NAMALWA (cell line): ENCODE measurements around the gene TRAIP.
"Not testable (repeated sequence)": the region's sequence is repeated elsewhere in the genome, so short reads cannot be mapped to it uniquely, and the experiment has no call there.

ENCODE experiments used
- DNase-seq: peaks from one replicate; pipeline ENCODE4 v3.0.0-alpha.2; 2015; ENCODE audit warnings: low spot score

TRAIP gene, protein sequence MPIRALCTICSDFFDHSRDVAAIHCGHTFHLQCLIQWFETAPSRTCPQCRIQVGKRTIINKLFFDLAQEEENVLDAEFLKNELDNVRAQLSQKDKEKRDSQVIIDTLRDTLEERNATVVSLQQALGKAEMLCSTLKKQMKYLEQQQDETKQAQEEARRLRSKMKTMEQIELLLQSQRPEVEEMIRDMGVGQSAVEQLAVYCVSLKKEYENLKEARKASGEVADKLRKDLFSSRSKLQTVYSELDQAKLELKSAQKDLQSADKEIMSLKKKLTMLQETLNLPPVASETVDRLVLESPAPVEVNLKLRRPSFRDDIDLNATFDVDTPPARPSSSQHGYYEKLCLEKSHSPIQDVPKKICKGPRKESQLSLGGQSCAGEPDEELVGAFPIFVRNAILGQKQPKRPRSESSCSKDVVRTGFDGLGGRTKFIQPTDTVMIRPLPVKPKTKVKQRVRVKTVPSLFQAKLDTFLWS

DNA sequence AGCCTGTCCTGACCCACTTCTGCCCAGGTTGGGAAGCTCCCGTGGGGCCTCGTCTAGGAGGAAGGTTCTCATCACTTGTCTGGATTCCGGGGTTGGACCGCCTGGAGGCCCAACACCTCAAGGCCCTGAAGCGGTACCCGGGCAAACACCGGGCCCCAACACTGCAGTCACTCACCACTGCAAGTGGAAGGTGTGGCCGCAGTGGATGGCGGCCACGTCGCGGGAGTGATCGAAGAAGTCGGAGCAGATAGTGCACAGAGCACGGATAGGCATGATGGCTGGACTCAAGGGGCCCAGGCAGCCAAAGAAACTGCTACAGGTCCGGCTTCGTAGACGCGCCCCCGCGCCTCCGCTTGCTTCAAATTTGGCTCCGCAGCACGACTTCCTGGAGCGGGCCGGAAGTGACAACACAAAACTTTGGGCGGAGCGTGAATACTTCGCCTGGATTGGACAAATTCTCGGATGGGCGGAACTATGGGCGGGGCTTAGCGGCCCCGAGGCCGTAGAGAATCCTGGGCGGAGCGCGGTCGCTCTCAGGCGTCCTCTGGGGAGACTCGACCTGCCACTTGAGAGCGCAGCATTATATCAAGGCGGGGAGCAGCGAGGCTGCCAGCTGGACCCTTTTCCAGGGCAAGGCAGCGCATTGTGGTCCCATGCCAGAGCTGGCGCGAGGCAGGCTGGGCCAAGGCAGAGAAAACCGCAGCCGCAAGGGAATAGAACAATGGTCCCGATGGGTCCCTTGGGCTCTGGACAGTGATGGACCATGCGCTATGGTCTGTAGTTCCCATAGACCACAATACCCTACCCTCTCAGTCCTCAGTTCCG, at the start of gene TRAIP:
TRAIP (minus strand) TSS at position 384 of the 825 bp plus-strand sequence; CDS start at position 273, 111 bp downstream.
- peak; percentile 92 for DNase-seq

- not testable (repeated sequence) for DNase-seq
These were observed 48.1 kb upstream of the TRAIP start for GRCh38 chr3:49904448-49904847.

- DNase-seq = peak; percentile 57
These were observed 47.4 kb upstream of the TRAIP start, which contains the start of gene MST1R for GRCh38 chr3:49903451-49904424. TSS of gene MST1R (minus strand) at chr3:49903873. CDS start at chr3:49903609, 264 bp downstream.

DNA sequence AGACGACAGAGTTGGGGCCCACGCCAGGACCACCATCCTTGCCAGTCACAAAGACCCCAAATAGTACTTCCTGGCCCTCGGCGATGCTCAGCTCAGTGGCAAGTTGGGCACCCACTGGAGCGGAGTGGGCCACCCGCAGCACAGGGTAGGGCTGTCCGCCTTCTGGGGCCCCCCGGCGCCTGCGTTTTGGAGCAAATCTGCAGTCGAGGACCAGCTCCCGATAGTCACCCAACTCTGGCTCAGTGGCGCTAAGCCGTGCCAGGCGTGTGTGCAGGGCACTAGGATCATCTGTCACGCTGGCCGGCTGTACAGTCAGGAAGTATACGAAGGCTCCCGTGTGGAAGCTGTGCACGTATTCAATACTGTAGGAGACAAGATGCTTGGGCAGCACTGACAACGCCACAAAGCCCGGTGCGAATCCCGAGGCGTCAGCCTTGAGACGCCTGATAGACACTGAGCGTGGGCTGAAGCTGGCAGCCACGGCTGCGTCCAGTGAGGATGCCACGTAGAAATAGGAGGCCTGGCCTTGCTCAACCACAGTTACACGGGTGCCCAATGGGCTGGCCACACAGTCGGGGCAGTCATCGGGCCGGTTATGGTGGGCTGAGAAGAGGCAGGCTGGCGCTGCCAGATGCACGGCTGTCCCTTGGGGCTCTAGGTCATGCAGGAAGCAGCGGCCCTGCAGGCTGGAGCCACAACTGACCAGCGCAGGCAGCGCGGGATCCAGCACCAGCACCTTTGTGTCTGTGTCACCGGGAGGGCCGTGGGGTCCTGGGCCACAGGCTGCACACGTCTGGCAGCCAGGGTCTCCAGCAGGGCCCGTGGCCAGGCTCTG, 46.4 kb upstream of the TRAIP start:
- no peak for DNase-seq

DNA sequence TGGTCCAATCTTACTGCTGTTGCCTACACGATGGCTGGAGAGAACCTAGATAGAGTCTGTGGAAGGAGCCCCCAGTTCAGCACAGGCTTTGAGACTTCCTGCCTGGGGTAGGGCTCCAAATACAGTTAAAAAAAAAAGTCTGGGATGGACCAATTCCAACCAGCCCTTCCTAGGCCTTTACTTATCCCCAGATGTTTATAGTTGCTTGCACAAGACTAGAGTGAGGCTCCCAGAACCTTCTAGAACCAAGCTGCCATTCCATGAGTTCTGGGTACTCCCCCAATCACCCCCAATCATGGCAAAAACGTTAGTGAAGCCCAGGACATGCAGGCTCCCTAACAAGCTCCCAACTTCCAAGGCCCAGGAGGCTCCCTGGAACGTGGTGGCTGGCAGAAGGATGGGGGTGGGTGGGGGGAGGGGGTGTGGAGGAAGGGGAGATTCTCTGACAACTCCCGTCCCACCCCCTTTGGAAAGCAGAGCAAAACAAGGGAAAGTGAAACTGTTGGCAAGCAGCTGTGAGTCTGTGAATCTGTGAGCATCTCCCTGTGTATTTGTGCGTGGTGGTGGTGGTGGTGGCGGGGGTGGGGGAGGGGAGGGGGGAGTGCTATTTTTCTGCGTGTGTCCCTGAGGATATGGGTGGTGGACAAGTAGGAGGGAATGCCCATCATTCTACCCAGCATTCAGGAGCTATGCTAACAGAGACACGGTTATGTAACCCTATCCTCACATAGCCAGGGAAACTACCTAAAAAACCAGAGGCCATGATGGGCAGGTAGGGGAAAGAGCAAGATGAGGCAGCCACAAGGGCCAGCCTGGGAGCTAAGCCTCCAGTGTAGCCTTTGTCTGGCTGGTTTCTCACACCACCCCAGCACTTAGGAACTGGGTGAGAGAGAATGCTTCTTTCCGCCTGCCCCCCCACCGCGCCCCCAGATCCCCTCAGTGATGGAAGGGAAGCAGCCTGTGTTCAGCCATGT, 45.3 kb upstream of the TRAIP start:
- no peak for DNase-seq

DNA sequence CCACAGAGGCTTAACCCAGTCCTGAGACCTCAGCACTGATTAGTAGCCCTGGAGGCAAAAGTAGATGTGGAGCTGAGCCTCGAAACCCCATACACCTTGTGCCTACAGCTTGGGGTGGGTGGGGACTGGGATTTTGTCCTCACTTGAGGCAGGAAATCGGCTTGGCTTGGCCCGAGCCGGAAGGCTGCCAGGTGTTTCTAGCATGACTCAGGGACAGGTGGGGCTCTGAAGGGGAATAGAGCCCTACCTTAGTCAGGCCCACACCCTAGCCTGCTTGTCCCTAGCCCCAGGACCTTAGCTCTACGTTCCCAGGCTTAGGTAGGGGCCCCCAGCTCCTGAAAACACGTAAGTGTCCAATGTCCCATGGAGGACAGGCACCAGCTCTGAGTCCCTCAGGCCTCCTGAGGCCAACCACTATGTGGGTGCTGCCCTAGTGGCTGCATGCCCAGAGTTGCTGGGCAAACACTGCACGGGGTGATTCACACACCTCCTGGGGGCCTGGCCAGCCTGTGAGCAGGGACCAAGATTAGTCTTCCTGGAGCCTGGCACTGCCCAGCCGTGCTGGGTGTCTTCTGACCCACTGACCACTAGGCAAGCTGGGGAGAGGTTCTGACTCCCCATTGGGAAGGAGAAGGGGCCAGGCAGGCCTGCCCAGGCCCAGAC, 44.3 kb upstream of the TRAIP start:
- no peak for DNase-seq

DNA sequence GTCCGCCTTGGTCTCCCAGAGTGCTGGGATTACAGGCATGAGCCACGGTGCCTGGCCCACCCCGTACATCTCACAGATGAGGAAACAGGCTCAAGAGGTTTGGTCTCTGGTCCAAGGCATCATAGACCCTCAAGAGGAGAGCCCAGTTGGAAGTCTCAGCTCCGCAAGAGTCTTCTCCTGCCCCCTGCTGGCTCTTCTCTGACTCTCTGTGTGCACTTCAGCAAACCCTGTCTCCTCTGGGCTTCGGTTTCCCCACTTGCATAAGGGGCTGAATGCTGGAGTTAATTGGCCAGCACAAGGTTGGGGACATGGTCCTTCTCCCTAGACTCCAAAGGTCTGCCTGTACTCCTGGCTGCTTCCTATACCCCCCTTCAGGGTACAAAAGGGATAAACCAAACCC, 43.5 kb upstream of the TRAIP start:
- peak; percentile 46 for DNase-seq

DNA sequence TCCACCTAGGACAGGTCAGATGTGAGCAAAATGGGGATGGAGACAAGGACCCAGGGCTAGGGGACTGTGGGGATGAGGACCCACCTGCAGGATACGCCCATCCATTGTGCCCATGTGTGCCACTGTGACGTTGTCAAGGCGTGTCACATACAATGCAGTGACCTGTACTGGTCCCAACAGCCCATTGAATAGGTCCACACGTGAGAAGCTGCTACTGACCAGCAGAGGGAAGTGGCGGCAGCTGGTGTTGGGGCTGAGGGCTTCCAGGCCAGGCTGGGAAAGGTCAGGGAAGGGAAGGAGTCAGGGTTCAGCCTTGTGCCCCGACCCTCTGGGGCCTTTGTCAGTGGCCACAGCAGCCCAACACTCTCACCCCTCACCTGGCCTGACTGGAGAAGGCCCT, 42.6 kb upstream of the TRAIP start:
- DNase-seq = no peak

GRCh38 chr3:49896345-49896744, 40.0 kb upstream of the TRAIP start:
- DNase-seq = no peak

- no peak for DNase-seq
These were observed 39.4 kb upstream of the TRAIP start for GRCh38 chr3:49895791-49896190.

GRCh38 chr3:49889296-49889695, 32.9 kb upstream of the TRAIP start:
- no peak for DNase-seq

- no peak for DNase-seq
These were observed 30.5 kb upstream of the TRAIP start for GRCh38 chr3:49886922-49887265.

GRCh38 chr3:49883998-49884397, 27.6 kb upstream of the TRAIP start:
- DNase-seq = no peak

- DNase-seq = no peak
These were observed 25.8 kb upstream of the TRAIP start for GRCh38 chr3:49882166-49882565.

GRCh38 chr3:49880581-49881315, 24.4 kb upstream of the TRAIP start:
- DNase-seq = no peak

DNA sequence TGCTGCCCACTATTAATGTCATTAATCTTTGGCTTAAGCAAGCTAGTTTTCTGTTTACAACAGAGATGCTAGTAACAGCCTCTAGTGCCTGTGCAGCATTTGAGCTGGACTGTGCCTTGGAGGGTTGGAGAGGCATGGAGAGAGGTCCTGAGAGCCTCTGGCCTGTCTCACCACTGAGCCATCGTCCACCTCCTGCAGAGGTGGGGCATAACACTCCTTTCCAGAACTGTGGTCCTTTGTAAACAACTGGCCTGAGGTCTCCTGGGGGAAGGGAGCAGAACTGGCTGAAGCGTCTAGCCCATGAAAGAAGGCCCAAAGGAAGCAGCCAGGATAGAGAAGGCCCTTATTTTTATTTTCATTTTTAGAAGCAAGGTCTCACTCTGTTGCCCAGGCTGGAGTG, 23.4 kb upstream of the TRAIP start:
- no peak for DNase-seq

DNA sequence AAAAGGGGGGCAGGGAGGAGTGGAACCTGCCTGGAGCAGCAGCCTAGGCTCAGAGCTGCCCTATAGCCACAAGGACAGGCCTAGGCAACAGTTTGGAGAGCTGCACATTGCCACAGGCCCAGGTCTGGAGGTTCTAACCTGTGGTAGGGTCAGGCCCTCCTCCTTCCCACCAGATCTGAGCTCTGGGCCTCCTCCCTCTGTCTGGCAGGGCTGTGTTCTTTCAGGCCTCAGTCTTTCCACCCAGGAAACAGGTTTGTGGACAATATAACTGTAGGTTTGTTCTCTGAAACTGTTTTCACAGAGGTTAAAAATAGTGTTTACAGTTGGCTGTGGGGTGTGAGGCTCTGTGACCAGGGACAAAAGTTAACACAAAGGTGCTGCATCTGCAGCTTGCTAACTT, 22.3 kb upstream of the TRAIP start:
- DNase-seq = no peak

DNA sequence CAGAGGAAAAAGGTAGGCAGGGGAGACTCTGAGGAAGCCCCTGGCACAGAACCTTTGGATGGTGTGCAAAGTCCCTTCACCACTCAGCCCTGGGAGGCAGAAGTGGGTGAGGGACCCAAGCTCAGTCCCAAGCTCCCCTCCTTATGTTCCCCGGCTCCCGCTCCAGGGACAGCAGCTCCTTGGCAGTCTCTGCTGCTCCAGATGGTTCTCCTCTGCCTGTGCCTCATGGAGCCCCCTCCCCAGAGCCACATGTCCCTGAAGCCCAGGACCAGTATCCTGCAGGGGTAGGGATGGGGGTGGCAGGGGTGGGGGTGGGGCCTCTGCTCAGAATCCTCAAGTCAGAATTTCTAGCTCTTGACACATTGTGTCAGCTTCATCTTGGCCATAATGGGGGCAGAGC, 21.4 kb upstream of the TRAIP start:
- DNase-seq = no peak
